ENCODE measurements around the gene VWA3B. TPM values are rescaled to one million over a fixed set of nuclear protein-coding genes. Genes with fewer than 3 reads are reported as not detected.
"Not testable (repeated sequence)": the region's sequence is repeated elsewhere in the genome, so short reads cannot be mapped to it uniquely, and the experiment has no call there.

VWA3B gene
- total RNA-seq, 1 donor from 2014 or later: not detected

- peaks cover 11% of the 10 kb centered on the region for H3K27me3 Mint-ChIP-seq
- DNase-seq; H3K27ac Mint-ChIP-seq; H3K4me3 Mint-ChIP-seq; H3K9me3 Mint-ChIP-seq; intact Hi-C loops (cut with micrococcal nuclease); H3K4me1 Mint-ChIP-seq; H3K36me3 Mint-ChIP-seq (ENCODE audit: low read depth): not testable (repeated sequence)
These were observed 220.2 kb downstream of the VWA3B start for GRCh38 chr2:98307131-98307696.

GRCh38 chr2:98308068-98308467 lies 221.1 kb downstream of the VWA3B start:
- H3K36me3 Mint-ChIP-seq (ENCODE audit: low read depth): no peaks in the 10 kb centered on the region
- H3K27ac Mint-ChIP-seq: no peak overlapping the region
- no peak overlapping the region for H3K4me3 Mint-ChIP-seq
- DNase-seq: no peak
- intact Hi-C loops (cut with micrococcal nuclease): no loop called here
- H3K4me1 Mint-ChIP-seq: no peaks in the 10 kb centered on the region
- H3K9me3 Mint-ChIP-seq: no peaks in the 10 kb centered on the region
- peaks cover 11% of the 10 kb centered on the region for H3K27me3 Mint-ChIP-seq

DNA sequence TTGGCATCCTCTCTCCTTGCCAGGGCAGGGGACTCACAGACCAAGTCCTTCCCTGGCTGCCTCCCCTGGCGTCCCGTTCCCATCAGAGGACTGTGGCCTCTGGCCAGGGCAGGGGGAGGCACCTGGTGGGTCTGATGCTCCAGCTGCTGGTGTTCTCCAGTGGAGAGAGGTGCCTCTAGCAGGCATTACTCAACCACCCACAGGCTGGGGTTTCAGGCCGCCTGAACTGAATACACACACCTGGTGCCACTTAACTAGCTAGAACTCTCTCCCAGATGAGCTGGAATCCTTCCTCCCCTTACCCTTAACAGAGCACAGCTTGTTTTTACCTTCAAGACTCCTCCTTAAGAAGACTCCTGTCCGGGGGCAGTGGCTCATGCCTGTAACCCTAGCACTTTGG lies 221.6 kb downstream of the VWA3B start:
- peaks cover 13% of the 10 kb centered on the region for H3K27me3 Mint-ChIP-seq
- H3K27ac Mint-ChIP-seq: no peak overlapping the region
- H3K36me3 Mint-ChIP-seq (ENCODE audit: low read depth): no peaks in the 10 kb centered on the region
- intact Hi-C loops (cut with micrococcal nuclease): no loop called here
- H3K4me1 Mint-ChIP-seq: no peaks in the 10 kb centered on the region
- H3K9me3 Mint-ChIP-seq: no peaks in the 10 kb centered on the region
- H3K4me3 Mint-ChIP-seq: no peak overlapping the region
- no peak for DNase-seq

- peaks cover 17% of the 10 kb centered on the region for H3K27me3 Mint-ChIP-seq
- DNase-seq: no peak
- intact Hi-C loops (cut with micrococcal nuclease): no loop called here
- H3K9me3 Mint-ChIP-seq: no peaks in the 10 kb centered on the region
- no peaks in the 10 kb centered on the region for H3K36me3 Mint-ChIP-seq (ENCODE audit: low read depth)
- no peak overlapping the region for H3K27ac Mint-ChIP-seq
- no peaks in the 10 kb centered on the region for H3K4me1 Mint-ChIP-seq
- H3K4me3 Mint-ChIP-seq: no peak overlapping the region
These were observed 222.6 kb downstream of the VWA3B start for GRCh38 chr2:98309580-98309979.

DNA sequence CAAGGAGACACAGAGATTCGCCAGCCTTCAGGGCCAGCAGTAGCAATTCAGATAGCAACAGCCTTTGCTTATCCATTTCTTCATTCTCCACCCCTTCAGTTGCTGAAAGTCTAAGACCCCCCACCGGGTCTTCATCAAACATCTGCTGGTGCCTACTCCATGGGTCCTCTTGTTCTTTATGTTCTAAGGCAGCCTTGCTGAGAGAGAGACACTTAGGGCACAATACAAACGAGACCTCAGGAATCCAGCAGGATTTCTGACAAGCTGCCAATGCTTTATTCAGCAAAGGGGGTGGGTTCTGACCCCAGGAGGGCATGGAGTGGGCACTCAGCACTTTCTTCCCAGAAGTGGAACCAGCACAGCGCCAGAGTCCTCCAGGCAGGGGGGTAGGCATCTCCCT lies 223.0 kb downstream of the VWA3B start:
- no peaks in the 10 kb centered on the region for H3K9me3 Mint-ChIP-seq
- no peak overlapping the region for H3K4me3 Mint-ChIP-seq
- no peak for DNase-seq
- H3K4me1 Mint-ChIP-seq: no peaks in the 10 kb centered on the region
- no peak overlapping the region for H3K27ac Mint-ChIP-seq
- peaks cover 17% of the 10 kb centered on the region for H3K27me3 Mint-ChIP-seq
- H3K36me3 Mint-ChIP-seq (ENCODE audit: low read depth): no peaks in the 10 kb centered on the region
- intact Hi-C loops (cut with micrococcal nuclease): no loop called here

DNA sequence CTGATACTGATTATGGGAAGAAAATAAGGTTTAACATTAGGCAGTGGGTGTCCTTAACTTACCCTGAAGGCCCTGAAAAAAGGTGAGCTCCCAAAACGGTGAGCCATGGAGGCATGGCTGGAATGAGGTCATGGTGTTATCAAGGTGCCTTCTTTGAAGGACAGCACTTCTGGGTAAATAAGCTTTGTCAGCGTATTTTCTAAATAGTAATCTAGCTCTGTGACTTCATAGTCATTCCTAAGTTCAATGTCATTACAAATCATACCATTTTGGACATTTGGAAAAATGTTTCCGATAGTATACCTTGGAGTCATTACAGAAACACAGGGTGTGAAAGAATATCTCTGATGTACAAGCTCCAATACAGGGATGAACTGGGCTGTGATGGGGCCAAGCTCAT lies 224.1 kb downstream of the VWA3B start:
- DNase-seq: no peak
- peaks cover 17% of the 10 kb centered on the region for H3K27me3 Mint-ChIP-seq
- H3K4me1 Mint-ChIP-seq: no peaks in the 10 kb centered on the region
- no peaks in the 10 kb centered on the region for H3K9me3 Mint-ChIP-seq
- no peak overlapping the region for H3K27ac Mint-ChIP-seq
- H3K36me3 Mint-ChIP-seq (ENCODE audit: low read depth): no peaks in the 10 kb centered on the region
- intact Hi-C loops (cut with micrococcal nuclease): no loop called here
- H3K4me3 Mint-ChIP-seq: no peak overlapping the region

GRCh38 chr2:98311771-98312545 lies 225.0 kb downstream of the VWA3B start:
- Mint-ChIP-seq H3K36me3 (ENCODE audit: low read depth) (no peaks in the 10 kb centered on the region), H3K27ac (no peak overlapping the region), H3K9me3 (no peaks in the 10 kb centered on the region), H3K4me3 (no peak overlapping the region), H3K4me1 (no peaks in the 10 kb centered on the region), H3K27me3 (peaks cover 17% of the 10 kb centered on the region)
- intact Hi-C loops (cut with micrococcal nuclease): no loop called here
- no peak for DNase-seq

DNA sequence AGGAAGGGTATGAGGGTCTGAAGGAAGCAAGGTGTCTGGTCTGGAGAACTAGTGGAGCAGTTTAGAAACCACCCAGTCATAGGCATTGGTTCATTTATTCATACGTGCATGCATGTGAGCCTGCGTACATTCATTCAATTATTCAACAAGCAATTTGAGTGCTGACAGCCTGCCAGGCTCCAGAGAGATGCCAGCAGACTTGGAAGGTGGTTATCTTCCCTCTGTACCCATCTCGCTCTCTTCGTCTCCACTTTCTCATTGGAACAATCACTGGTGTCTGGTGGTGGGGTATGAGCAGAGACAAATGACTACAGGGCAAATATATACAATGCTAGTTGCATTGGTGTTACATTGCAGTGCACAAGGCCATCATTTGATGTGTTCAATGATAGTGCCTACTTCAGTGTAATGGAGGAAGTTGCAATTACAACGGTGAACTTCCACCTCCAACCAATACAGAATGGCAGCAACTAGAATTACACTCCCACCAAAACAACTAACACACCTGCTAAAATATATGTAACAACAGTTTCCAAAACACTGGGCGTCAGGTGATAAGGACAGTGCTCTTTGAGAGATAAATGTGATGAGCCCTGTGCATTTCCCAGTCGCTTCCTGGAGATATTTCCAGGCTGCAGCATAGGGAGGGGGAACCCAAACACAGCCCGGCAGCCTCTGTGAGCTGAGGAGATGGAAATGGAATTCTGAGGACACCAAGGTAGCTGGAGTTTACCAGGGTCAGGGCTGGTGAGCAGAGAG lies 226.7 kb downstream of the VWA3B start:
- Mint-ChIP-seq H3K4me3 (no peak overlapping the region), H3K9me3 (peaks cover 3% of the 10 kb centered on the region), H3K27ac (no peak overlapping the region), H3K4me1 (no peaks in the 10 kb centered on the region), H3K27me3 (peaks cover 14% of the 10 kb centered on the region), H3K36me3 (ENCODE audit: low read depth) (no peaks in the 10 kb centered on the region)
- DNase-seq: no peak
- intact Hi-C loops (cut with micrococcal nuclease): no loop called here

GRCh38 chr2:98314251-98314650 lies 227.3 kb downstream of the VWA3B start:
- H3K4me1 Mint-ChIP-seq: no peaks in the 10 kb centered on the region
- peaks cover 3% of the 10 kb centered on the region for H3K9me3 Mint-ChIP-seq
- intact Hi-C loops (cut with micrococcal nuclease): no loop called here
- no peak overlapping the region for H3K4me3 Mint-ChIP-seq
- H3K27me3 Mint-ChIP-seq: peaks cover 16% of the 10 kb centered on the region
- no peaks in the 10 kb centered on the region for H3K36me3 Mint-ChIP-seq (ENCODE audit: low read depth)
- no peak overlapping the region for H3K27ac Mint-ChIP-seq
- DNase-seq: no peak

GRCh38 chr2:98315957-98316356 lies 229.0 kb downstream of the VWA3B start:
- H3K4me3 Mint-ChIP-seq: no peak overlapping the region
- H3K9me3 Mint-ChIP-seq: peaks cover 9% of the 10 kb centered on the region
- intact Hi-C loops (cut with micrococcal nuclease): no loop called here
- H3K27me3 Mint-ChIP-seq: peaks cover 12% of the 10 kb centered on the region
- no peak for DNase-seq
- no peak overlapping the region for H3K27ac Mint-ChIP-seq
- H3K36me3 Mint-ChIP-seq (ENCODE audit: low read depth): no peaks in the 10 kb centered on the region
- H3K4me1 Mint-ChIP-seq: no peaks in the 10 kb centered on the region

GRCh38 chr2:98317214-98317613 lies 230.2 kb downstream of the VWA3B start:
- Mint-ChIP-seq H3K27me3 (peaks cover 16% of the 10 kb centered on the region), H3K27ac (no peak overlapping the region), H3K4me3 (no peak overlapping the region), H3K36me3 (ENCODE audit: low read depth) (no peaks in the 10 kb centered on the region), H3K9me3 (peaks cover 16% of the 10 kb centered on the region), H3K4me1 (no peaks in the 10 kb centered on the region)
- intact Hi-C loops (cut with micrococcal nuclease): no loop called here
- DNase-seq: no peak

GRCh38 chr2:98320171-98320570 lies 233.2 kb downstream of the VWA3B start:
- H3K4me3 Mint-ChIP-seq; intact Hi-C loops (cut with micrococcal nuclease); H3K36me3 Mint-ChIP-seq (ENCODE audit: low read depth); H3K27ac Mint-ChIP-seq; DNase-seq; H3K4me1 Mint-ChIP-seq: not testable (repeated sequence)
- peaks cover 18% of the 10 kb centered on the region for H3K27me3 Mint-ChIP-seq
- H3K9me3 Mint-ChIP-seq: peaks cover 30% of the 10 kb centered on the region

DNA sequence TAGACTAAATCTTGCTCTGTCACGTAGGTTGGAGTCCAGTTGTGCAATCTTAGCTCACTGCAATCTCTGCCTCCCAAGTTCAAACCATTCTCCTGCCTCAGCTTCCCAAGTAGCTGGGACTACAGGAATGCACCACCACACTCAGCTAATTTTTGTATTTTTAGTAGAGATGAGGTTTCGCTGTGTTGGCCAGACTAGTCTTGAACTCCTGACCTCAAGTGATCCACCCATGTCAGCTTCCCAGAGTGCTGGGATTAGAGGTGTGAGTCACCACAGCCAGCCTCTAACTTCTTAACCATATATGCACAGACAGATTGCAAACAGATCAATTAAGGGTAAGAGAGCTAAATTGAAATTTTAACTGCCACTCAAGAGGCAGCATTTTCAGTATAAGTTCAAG lies 237.2 kb downstream of the VWA3B start:
- Mint-ChIP-seq H3K4me3 (no peak overlapping the region), H3K27me3 (peaks cover 21% of the 10 kb centered on the region), H3K9me3 (peaks cover 27% of the 10 kb centered on the region)

DNA sequence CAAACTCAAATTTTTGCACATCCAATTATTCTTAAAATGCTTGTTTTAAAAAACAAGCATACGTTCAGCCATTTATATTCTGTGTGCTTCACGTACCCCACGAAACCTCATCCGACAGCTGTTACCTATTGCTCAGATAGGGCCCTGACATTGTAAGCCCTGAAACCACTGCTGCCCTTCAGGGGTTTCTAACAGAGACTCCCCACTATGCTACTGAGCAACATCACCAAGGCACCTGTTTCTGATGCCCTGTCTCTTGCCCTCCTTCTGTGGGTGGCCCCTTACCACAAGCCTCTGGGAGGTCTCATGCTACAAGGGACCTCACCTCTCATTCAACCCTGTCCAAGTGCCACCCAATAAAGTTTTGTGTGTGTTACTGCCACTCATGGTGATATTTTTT lies 240.8 kb downstream of the VWA3B start:
- H3K27ac Mint-ChIP-seq: no peak overlapping the region
- H3K4me1 Mint-ChIP-seq: no peaks in the 10 kb centered on the region
- H3K9me3 Mint-ChIP-seq: peaks cover 13% of the 10 kb centered on the region
- H3K36me3 Mint-ChIP-seq (ENCODE audit: low read depth): no peaks in the 10 kb centered on the region
- H3K4me3 Mint-ChIP-seq: no peak overlapping the region
- intact Hi-C loops (cut with micrococcal nuclease): no loop called here
- H3K27me3 Mint-ChIP-seq: peaks cover 17% of the 10 kb centered on the region
- no peak for DNase-seq

More for the DNA sequence above, 237.2 kb downstream of the VWA3B start:
- Mint-ChIP-seq H3K27ac (no peak overlapping the region), H3K4me1 (no peaks in the 10 kb centered on the region), H3K36me3 (ENCODE audit: low read depth) (no peaks in the 10 kb centered on the region)
- intact Hi-C loops (cut with micrococcal nuclease): no loop called here
- DNase-seq: no peak
